Measurements from ENCODE around the gene LNP1.

The LNP1 gene

DNA sequence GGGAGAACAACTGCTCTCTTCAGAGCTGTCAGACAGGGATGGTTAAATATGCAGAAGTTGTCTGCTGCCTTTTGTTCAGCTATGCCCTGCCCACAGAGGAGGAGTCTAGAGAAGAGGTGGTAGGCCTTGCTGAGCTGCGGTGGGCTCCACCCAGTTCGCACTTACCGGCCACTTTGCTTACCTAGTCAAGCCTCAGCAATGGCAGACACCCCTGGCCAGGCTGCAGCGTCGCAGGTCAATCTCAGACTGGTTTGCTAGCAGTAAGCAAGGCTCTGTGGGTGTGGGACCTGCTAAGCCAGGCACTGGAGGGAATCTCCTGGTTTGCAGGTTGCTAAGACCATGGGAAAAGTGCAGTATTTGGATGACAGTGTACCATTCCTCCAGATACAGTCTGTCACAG is 78.7 kb downstream of the LNP1 start:
- TF ChIP-seq, protein P1, sequence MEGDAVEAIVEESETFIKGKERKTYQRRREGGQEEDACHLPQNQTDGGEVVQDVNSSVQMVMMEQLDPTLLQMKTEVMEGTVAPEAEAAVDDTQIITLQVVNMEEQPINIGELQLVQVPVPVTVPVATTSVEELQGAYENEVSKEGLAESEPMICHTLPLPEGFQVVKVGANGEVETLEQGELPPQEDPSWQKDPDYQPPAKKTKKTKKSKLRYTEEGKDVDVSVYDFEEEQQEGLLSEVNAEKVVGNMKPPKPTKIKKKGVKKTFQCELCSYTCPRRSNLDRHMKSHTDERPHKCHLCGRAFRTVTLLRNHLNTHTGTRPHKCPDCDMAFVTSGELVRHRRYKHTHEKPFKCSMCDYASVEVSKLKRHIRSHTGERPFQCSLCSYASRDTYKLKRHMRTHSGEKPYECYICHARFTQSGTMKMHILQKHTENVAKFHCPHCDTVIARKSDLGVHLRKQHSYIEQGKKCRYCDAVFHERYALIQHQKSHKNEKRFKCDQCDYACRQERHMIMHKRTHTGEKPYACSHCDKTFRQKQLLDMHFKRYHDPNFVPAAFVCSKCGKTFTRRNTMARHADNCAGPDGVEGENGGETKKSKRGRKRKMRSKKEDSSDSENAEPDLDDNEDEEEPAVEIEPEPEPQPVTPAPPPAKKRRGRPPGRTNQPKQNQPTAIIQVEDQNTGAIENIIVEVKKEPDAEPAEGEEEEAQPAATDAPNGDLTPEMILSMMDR (IDR thresholded peaks at IDR 0.05), result no peak
- no peak for DNase-seq (ENCODE audit: low spot score)
- H3K27ac ChIP-seq, result no peak overlapping the region

DNA sequence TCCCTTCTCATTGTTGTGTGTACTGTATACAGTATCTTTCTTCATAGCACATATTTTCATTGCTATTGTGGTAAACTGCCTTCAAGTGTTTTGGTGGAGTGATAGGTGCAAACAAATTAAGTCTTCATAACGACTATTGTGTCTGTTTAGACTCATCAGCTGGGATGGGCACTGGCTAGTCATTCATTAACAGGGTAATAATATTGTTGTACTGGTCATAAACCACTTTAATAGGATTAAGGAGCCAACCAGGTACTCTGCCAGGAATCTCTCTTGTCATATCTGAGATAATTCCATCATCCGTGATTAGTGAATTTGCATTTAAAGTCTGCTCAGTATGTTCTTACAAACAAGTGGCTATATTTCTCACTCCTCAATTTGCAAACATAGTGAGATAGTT is 80.8 kb downstream of the LNP1 start:
- no peak for DNase-seq (ENCODE audit: low spot score)
- TF ChIP-seq, protein P1 (IDR thresholded peaks at IDR 0.05), result no peak
- Histone ChIP-seq H3K27ac (no peak overlapping the region), H3K4me3 (no peak overlapping the region)

More for the DNA sequence above, 78.7 kb downstream of the LNP1 start:
- no peak overlapping the region for H3K4me3 ChIP-seq

DNA sequence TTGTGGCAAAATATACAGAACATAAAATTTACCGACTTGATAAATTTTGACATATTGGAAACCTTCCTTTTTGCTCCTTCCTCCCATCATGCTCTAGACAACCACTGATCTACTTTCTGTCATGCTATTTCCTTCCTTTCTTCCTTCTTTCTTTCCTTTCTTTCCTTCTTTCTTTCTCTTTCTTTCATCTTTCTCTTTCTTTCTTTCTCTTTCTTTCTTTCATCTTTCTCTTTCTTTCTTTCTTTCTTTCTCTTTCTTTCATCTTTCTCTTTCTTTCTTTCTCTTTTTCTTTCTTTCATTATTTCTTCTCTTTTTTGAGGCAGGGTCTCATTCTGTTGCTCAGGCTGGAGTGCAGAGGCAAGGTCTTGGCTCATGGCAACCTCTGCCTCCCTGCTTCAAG is 82.2 kb downstream of the LNP1 start:
- DNase-seq (ENCODE audit: low spot score), result no peak
- TF ChIP-seq, protein P1 (IDR thresholded peaks at IDR 0.05), result no peak
- H3K27ac ChIP-seq, result no peak overlapping the region
- no peak overlapping the region for H3K4me3 ChIP-seq

DNA sequence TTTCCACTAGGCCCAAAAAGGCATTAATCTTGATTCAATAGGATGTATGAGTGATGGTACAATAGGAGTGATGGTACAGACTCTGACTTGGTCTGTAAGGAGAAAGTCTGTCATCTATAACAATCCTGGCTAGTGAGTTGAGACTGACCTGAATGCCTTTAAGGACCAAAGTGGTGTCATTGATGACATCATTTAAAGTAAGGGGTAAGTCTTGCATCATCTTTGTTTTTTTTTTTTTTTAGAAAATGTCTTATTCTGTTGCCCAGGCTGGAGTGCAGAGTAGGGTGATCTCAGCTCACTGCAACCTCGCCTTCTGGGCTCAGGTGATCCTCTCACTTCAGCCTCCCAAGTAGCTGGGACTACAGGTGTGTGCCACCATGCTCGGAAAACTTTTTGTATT is 85.5 kb downstream of the LNP1 start:
- TF ChIP-seq, protein P1 (IDR thresholded peaks at IDR 0.05), result no peak
- Histone ChIP-seq H3K4me3 (no peak overlapping the region), H3K27ac (no peak overlapping the region)
- DNase-seq (ENCODE audit: low spot score), result no peak

DNA sequence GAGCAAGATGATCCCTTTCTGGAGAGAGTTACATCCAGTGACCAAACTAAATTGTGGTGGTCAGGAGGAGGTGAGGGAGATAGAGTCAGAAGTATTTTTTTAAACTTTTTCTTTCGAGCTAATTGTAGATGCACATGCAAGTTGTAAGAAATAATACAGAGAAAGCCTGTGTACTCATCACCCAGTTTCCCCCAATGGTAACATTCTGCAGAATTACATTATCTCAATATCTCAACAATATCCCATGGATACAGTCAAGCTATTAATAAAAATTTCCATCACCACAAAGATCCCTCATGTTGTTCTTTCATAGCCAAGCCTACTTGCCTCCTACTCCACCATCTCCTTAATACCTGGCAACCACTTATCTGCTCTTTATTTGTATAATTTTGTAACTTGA is 87.8 kb downstream of the LNP1 start:
- no peak for DNase-seq (ENCODE audit: low spot score)
- TF ChIP-seq, protein P1 (IDR thresholded peaks at IDR 0.05), result no peak
- Histone ChIP-seq H3K27ac (no peak overlapping the region), H3K4me3 (no peak overlapping the region)

DNA sequence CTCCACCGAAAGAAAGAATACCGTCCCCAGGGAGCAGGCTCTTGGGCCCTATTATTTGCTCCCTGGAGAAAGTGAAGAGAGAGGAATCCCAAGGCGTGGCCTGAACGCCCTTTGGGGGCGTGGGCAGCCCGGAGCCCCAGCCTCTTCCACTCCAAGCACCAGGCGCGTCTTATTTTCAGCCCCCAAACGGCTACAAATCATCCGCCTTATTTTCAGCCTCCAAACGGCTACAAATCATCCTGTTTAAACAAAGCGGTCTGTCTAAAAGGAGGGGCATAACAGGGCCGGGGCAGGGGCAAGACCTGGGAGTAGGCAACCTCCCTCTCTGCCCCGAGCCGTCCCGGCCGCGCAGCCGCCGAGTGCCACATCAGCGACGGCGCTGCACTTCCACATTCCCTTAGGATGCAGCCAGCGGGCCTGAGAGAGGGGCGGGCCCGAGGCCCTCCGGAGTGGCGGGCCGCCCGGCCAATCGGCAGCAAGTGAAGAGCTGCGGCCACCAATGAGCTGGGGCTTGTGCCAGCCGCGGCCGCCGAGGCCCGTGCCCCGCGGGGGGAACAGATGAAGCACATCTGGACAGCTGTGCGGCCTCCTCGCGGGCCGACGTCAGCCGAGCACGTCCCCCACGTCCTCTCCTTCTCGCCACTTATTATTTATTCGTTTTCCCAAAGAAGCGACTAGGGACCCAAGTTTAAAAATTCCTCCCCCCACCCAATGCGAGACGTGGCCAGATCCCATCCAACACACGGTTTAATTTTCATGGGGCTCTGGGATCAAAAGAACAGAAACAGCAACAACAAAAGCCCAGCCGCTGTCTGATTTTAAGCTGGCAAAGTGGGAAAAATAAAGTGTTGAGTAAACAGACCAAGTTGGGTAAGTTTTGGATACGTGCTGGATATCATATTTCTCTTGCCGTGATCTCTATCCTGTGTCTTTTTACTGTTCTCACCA is 91.0 kb downstream of the LNP1 start, which contains the start of gene TMEM45A:
Gene TMEM45A (plus strand): TSS at position 561 of the 948 bp plus-strand sequence. CDS start 62,593 bp downstream, outside the sequence.
- Histone ChIP-seq H3K27ac (peak within 1 kb of the TSS; percentile 76 to 92), H3K4me3 (peak within 1 kb of the TSS; percentile 79)
- TF ChIP-seq, protein P1 (IDR thresholded peaks at IDR 0.05), result no peak
- DNase-seq (ENCODE audit: low spot score), result peak; percentile 97

Data from coronary artery (tissue), 2 donors.